Loucy (cell line): ENCODE data around the gene NCOA1.

Source experiments
- H2AFZ ChIP-seq: fragments of 200-600 bp; sonication (generic); 2 replicates; pipeline ENCODE4 v1.6.0; 2016; ENCODE audit warnings: antibody characterized with exemption, mild to moderate bottlenecking, low read length, moderate library complexity
- H3F3A ChIP-seq: fragments of 200-600 bp; 2 replicates; pipeline ENCODE4 v1.6.0; 2016; ENCODE audit warnings: antibody characterized with exemption, low read depth, mild to moderate bottlenecking
- H3K27me3 ChIP-seq: fragments of 200-600 bp; sonication (generic); 2 replicates; pipeline ENCODE4 v1.6.1; 2014; ENCODE audit warnings: low read length, mild to moderate bottlenecking; ENCODE audit not compliant: insufficient read depth, poor library complexity, severe bottlenecking
- H3K36me3 ChIP-seq: fragments of 200-600 bp; sonication (generic); 2 replicates; pipeline ENCODE4 v1.6.1; 2016; ENCODE audit warnings: low read length; ENCODE audit not compliant: insufficient read depth
- H3K4me1 ChIP-seq: fragments of 200-600 bp; sonication (generic); 2 replicates; pipeline ENCODE4 v1.5.1; 2014; ENCODE audit warnings: low read length, mild to moderate bottlenecking; ENCODE audit not compliant: insufficient read depth, poor library complexity, severe bottlenecking
- H3K4me2 ChIP-seq: fragments of 200-600 bp; sonication (generic); 2 replicates; pipeline ENCODE4 v1.6.0; 2014; ENCODE audit warnings: antibody characterized with exemption, low read length, low read depth, mild to moderate bottlenecking; ENCODE audit not compliant: poor library complexity, severe bottlenecking
- H3K4me3 ChIP-seq: fragments of 200-600 bp; sonication (generic); 2 replicates; pipeline ENCODE4 v1.5.1; 2014; ENCODE audit warnings: low read length, mild to moderate bottlenecking, mixed read lengths; ENCODE audit not compliant: poor library complexity, severe bottlenecking
- H3K79me2 ChIP-seq: fragments of 200-600 bp; sonication (generic); 2 replicates; pipeline ENCODE4 v1.6.1; 2014; ENCODE audit warnings: low read length; ENCODE audit not compliant: insufficient read depth
- H3K9ac ChIP-seq: fragments of 200-600 bp; sonication (generic); 2 replicates; pipeline ENCODE4 v1.6.0; 2014; ENCODE audit warnings: mild to moderate bottlenecking, low read depth, low read length, moderate library complexity; ENCODE audit not compliant: poor library complexity, severe bottlenecking
- H3K9me2 ChIP-seq: fragments of 200-600 bp; sonication (generic); replicated peaks from 2 replicates; pipeline ENCODE4 v1.6.1; 2016; ENCODE audit warnings: low read depth, low read length, mixed read lengths
- H3K9me3 ChIP-seq: fragments of 200-600 bp; sonication (generic); 2 replicates; pipeline ENCODE4 v1.6.1; 2014; ENCODE audit warnings: mild to moderate bottlenecking, antibody characterized with exemption, low read length, low read depth; ENCODE audit not compliant: insufficient read depth
- H4K20me1 ChIP-seq: fragments of 200-600 bp; sonication (generic); 2 replicates; pipeline ENCODE4 v1.6.0; 2014; ENCODE audit warnings: antibody characterized with exemption, low read length, mild to moderate bottlenecking; ENCODE audit not compliant: insufficient read depth, poor library complexity, severe bottlenecking
- EZH2phosphoT487 ChIP-seq: fragments of 200-600 bp; IDR thresholded peaks from 2 replicates; pipeline ENCODE4 v1.6.1; 2018; ENCODE audit warnings: antibody characterized with exemption, mild to moderate bottlenecking, moderate library complexity, borderline replicate concordance
- TF ChIP-seq, protein P1 (sequence below): fragments of 200-600 bp; sonication (generic); conservative IDR thresholded peaks from 2 replicates; pipeline ENCODE4 v1.5.1; 2014; ENCODE audit warnings: mild to moderate bottlenecking, antibody characterized with exemption, low read length

The NCOA1 gene

DNA sequence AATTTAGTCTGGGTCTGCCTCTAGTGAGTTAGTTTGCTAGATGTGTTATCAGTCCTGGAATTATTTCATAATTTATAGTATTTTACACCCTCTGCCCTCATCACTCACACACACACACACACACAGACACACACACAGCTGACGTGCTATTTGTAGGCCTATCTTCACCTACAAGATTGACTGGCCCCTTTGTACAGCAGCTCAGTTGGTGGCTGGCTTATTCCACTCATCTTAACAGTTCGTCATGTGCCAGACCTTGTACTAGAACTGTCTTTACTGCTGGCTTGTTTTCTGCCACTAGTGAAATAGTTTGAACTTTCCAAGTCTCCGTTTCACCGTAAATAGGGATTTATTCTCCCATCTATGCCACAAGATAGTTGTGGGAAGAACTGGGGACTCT lies 323.5 kb downstream of the NCOA1 start:
- Histone ChIP-seq H3K9ac (no peak overlapping the region), H3K9me3 (no peaks in the 10 kb centered on the region), H3K27me3 (no peaks in the 10 kb centered on the region), H2AFZ (no peak overlapping the region), H3K9me2 (no peaks in the 10 kb centered on the region), H3K4me3 (no peak overlapping the region), H3K4me1 (no peaks in the 10 kb centered on the region), H3K4me2 (no peak overlapping the region), H4K20me1 (peaks cover 2% of the 10 kb centered on the region), H3K79me2 (peaks cover 51% of the 10 kb centered on the region), H3F3A (no peaks in the 10 kb centered on the region), H3K36me3 (peaks cover 69% of the 10 kb centered on the region)
- TF ChIP-seq, protein P1, sequence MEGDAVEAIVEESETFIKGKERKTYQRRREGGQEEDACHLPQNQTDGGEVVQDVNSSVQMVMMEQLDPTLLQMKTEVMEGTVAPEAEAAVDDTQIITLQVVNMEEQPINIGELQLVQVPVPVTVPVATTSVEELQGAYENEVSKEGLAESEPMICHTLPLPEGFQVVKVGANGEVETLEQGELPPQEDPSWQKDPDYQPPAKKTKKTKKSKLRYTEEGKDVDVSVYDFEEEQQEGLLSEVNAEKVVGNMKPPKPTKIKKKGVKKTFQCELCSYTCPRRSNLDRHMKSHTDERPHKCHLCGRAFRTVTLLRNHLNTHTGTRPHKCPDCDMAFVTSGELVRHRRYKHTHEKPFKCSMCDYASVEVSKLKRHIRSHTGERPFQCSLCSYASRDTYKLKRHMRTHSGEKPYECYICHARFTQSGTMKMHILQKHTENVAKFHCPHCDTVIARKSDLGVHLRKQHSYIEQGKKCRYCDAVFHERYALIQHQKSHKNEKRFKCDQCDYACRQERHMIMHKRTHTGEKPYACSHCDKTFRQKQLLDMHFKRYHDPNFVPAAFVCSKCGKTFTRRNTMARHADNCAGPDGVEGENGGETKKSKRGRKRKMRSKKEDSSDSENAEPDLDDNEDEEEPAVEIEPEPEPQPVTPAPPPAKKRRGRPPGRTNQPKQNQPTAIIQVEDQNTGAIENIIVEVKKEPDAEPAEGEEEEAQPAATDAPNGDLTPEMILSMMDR, result no peak
- no peak for TF ChIP-seq EZH2phosphoT487

DNA sequence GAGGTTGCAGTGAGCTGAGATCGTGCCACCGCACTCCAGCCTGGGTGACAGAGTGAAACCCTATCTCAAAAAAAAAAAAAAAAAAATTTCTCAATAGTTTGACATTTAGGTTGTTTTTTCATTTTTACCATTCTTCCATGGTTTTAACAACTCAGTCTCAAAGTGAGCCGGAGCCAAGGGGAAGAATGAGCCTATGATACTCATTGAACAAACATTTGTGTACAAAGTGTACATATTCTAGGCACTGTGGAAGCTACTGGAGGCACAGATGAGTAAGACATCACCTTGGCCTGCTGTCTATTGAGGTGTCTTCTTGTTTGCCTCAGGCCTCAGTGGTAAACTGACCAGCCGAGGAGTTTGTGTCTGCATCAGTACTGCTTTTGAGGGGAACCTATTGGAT lies 324.1 kb downstream of the NCOA1 start:
- Histone ChIP-seq H3K4me2 (no peak overlapping the region), H2AFZ (no peak overlapping the region), H3K9me3 (no peaks in the 10 kb centered on the region), H4K20me1 (no peaks in the 10 kb centered on the region), H3K79me2 (peaks cover 45% of the 10 kb centered on the region), H3K4me1 (no peaks in the 10 kb centered on the region), H3K27me3 (no peaks in the 10 kb centered on the region), H3F3A (no peaks in the 10 kb centered on the region), H3K9me2 (no peaks in the 10 kb centered on the region), H3K9ac (no peak overlapping the region), H3K36me3 (peaks cover 72% of the 10 kb centered on the region), H3K4me3 (no peak overlapping the region)
- TF ChIP-seq, protein P1, result no peak
- TF ChIP-seq EZH2phosphoT487, result no peak

DNA sequence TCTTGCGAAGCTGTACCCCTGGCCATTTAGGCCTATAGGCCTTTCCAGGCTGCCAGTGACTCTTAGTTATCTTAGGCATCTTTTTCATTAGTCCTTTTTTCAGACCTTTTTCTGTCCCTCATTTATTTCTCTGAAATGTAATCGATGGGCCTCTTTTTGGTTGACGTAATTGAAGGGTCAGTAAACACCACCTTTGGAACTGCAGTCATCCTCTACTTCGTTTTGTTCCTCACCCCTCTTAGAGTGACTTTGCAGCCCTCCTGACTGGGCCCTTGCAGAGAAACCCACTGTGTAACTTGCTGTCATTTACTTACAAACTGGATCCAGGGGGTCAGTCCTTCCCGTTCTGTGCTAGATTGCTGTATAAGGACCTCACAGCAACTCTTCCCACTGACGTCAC lies 325.4 kb downstream of the NCOA1 start:
- TF ChIP-seq, protein P1, result no peak
- no peak for TF ChIP-seq EZH2phosphoT487
- H4K20me1 ChIP-seq, result no peaks in the 10 kb centered on the region
- no peaks in the 10 kb centered on the region for H3K9me2 ChIP-seq
- no peak overlapping the region for H3K4me2 ChIP-seq
- no peak overlapping the region for H3K4me3 ChIP-seq
- H3K27me3 ChIP-seq, result no peaks in the 10 kb centered on the region
- H3K9me3 ChIP-seq, result no peaks in the 10 kb centered on the region
- no peaks in the 10 kb centered on the region for H3K4me1 ChIP-seq
- no peak overlapping the region for H3K9ac ChIP-seq
- H2AFZ ChIP-seq, result no peak overlapping the region
- H3K79me2 ChIP-seq, result peaks cover 35% of the 10 kb centered on the region
- H3K36me3 ChIP-seq, result peaks cover 85% of the 10 kb centered on the region
- no peaks in the 10 kb centered on the region for H3F3A ChIP-seq
